ENCODE results near the gene HCK. TPM values are rescaled to one million over a fixed set of nuclear protein-coding genes. Genes with fewer than 3 reads are reported as not detected.

The HCK gene
- total RNA-seq, 4 donors from 2014 or later: 8.0 to 56.1 (median 10.5) TPM

GRCh38 chr20:32088759-32089158, 36.7 kb downstream of the HCK start:
- Histone ChIP-seq H3K9me3 (no peaks in the 10 kb centered on the region), H3K27me3 (peaks cover 0 to 3% of the 10 kb centered on the region in 2 donors), H3K4me1 (no peaks in the 10 kb centered on the region), H3K4me3 (no peak overlapping the region), H3K27ac (no peak overlapping the region), H3K36me3 (no peaks in the 10 kb centered on the region)
- no peak for DNase-seq
- TF ChIP-seq CTCF (IDR thresholded peaks at IDR 0.05) (no peak), POLR2A (IDR thresholded peaks at IDR 0.05) (no peak)

GRCh38 chr20:32089637-32090362, 37.8 kb downstream of the HCK start:
- TF ChIP-seq CTCF (IDR thresholded peaks at IDR 0.05) (no peak), POLR2A (IDR thresholded peaks at IDR 0.05) (no peak)
- no peaks in the 10 kb centered on the region for H3K36me3 ChIP-seq
- H3K4me3 ChIP-seq: no peak overlapping the region
- H3K27me3 ChIP-seq: peaks cover 0 to 4% of the 10 kb centered on the region in 2 donors
- H3K9me3 ChIP-seq: no peaks in the 10 kb centered on the region
- no peaks in the 10 kb centered on the region for H3K4me1 ChIP-seq
- DNase-seq: no peak
- no peak overlapping the region for H3K27ac ChIP-seq

- Histone ChIP-seq H3K4me3 (no peak overlapping the region), H3K4me1 (no peaks in the 10 kb centered on the region), H3K27me3 (peaks cover 0 to 4% of the 10 kb centered on the region in 2 donors), H3K27ac (no peak overlapping the region), H3K36me3 (no peaks in the 10 kb centered on the region), H3K9me3 (no peaks in the 10 kb centered on the region)
- DNase-seq: peak; percentile 80 to 92 (median 83)
- TF ChIP-seq CTCF (IDR thresholded peaks at IDR 0.05): peak; percentile 47 to 94 (median 68)
- TF ChIP-seq POLR2A (IDR thresholded peaks at IDR 0.05): no peak
These were observed 39.9 kb downstream of the HCK start for GRCh38 chr20:32091888-32092346.

- Histone ChIP-seq H3K4me3 (no peak overlapping the region), H3K4me1 (no peaks in the 10 kb centered on the region), H3K27me3 (peaks cover 0 to under 1% of the 10 kb centered on the region in 2 donors), H3K27ac (no peak overlapping the region), H3K9me3 (no peaks in the 10 kb centered on the region), H3K36me3 (no peaks in the 10 kb centered on the region)
- no peak for DNase-seq
- no peak for TF ChIP-seq CTCF (IDR thresholded peaks at IDR 0.05)
- TF ChIP-seq POLR2A (IDR thresholded peaks at IDR 0.05): no peak
These were observed 46.7 kb downstream of the HCK start for GRCh38 chr20:32098786-32099185.

GRCh38 chr20:32108814-32109391, 56.9 kb downstream of the HCK start:
- H3K4me3 ChIP-seq: peak overlapping the region in 3 of 4 donors; percentile 64 to 96 (median 85)
- peak overlapping the region; percentile 94 to 96 (median 94) for H3K27ac ChIP-seq
- H3K9me3 ChIP-seq: no peaks in the 10 kb centered on the region
- H3K27me3 ChIP-seq: no peaks in the 10 kb centered on the region
- TF ChIP-seq CTCF (IDR thresholded peaks at IDR 0.05): peak in 1 of 6 experiments; percentile 2
- no peak for TF ChIP-seq POLR2A (IDR thresholded peaks at IDR 0.05)
- DNase-seq: no peak
- H3K36me3 ChIP-seq: no peaks in the 10 kb centered on the region
- peaks cover 0 to 31% (median 3%) of the 10 kb centered on the region in 4 donors for H3K4me1 ChIP-seq

All from Peyer's patch (tissue), 4 donors.